ENCODE data around the gene ZNF304. TPM values are rescaled to one million over a fixed set of nuclear protein-coding genes. Genes with fewer than 3 reads are reported as not detected.
A peak's percentile ranks its signal among the peaks of the same experiment; 100 is the strongest.
"Not testable (repeated sequence)": the region's sequence is repeated elsewhere in the genome, so short reads cannot be mapped to it uniquely, and the experiment has no call there.

ZNF304 gene
- total RNA-seq, 4 donors from 2014 or later: 10.7 to 14.1 (median 13.9) TPM

- peak overlapping the region; percentile 44 to 85 (median 77) for H3K4me3 ChIP-seq (replicated peaks in 1 of 3)
- H3K9me3 ChIP-seq: no peaks in the 10 kb centered on the region
- intact Hi-C loops (cut with DNase I): loop anchor here (10.0 kb wide), 1 partner anchor 79 kb away; the partner anchor contains the start of gene ZNF460
- peak; percentile 15 to 30 for DNase-seq
- 0 to 1% methylated on average over 4 to 17 of the region's 18 CpGs for WGBS, 2 donors
- peaks cover 0 to 5% of the 10 kb centered on the region in 2 donors for H3K36me3 ChIP-seq
- TF ChIP-seq POLR2A (IDR thresholded peaks at IDR 0.05): no peak
- TF ChIP-seq, protein P1, sequence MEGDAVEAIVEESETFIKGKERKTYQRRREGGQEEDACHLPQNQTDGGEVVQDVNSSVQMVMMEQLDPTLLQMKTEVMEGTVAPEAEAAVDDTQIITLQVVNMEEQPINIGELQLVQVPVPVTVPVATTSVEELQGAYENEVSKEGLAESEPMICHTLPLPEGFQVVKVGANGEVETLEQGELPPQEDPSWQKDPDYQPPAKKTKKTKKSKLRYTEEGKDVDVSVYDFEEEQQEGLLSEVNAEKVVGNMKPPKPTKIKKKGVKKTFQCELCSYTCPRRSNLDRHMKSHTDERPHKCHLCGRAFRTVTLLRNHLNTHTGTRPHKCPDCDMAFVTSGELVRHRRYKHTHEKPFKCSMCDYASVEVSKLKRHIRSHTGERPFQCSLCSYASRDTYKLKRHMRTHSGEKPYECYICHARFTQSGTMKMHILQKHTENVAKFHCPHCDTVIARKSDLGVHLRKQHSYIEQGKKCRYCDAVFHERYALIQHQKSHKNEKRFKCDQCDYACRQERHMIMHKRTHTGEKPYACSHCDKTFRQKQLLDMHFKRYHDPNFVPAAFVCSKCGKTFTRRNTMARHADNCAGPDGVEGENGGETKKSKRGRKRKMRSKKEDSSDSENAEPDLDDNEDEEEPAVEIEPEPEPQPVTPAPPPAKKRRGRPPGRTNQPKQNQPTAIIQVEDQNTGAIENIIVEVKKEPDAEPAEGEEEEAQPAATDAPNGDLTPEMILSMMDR (IDR thresholded peaks at IDR 0.05): no peak
- H3K27me3 ChIP-seq: no peaks in the 10 kb centered on the region
- H3K27ac ChIP-seq: peak overlapping the region; percentile 71 to 95 (median 90)
- H3K4me1 ChIP-seq: peaks cover 12 to 14% of the 10 kb centered on the region in 2 donors
Measured at GRCh38 chr19:57363688-57364181, 12.7 kb downstream of the ZNF304 start.

DNA sequence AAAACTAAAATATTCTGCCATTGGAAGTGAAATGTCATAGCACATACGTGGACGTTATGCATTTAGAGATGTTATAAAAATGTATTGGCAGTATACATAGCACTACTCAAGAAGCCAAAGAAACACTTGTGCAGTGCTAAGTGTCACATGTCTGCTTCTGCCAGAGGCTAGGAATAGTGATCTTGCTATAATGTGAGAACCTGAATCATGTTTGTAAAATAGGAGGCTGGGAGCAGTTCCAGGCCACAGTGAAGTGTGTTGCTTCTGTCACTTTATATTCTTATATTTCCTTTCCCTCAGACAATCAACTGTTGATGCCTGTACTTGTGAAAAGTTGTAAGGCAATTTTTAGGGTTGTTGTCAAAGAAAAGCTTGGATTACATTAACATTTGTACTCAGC lies 15.7 kb downstream of the ZNF304 start:
- DNase-seq: no peak
- no peak for TF ChIP-seq POLR2A (IDR thresholded peaks at IDR 0.05)
- peaks cover 0 to under 1% of the 10 kb centered on the region in 2 donors for H3K36me3 ChIP-seq
- no peak overlapping the region for H3K27ac ChIP-seq
- intact Hi-C loops (cut with DNase I): loop anchor here (10.0 kb wide), 1 partner anchor 82 kb away; the partner anchor contains the start of gene ZNF460
- no peaks in the 10 kb centered on the region for H3K27me3 ChIP-seq
- H3K4me1 ChIP-seq: peaks cover 12 to 14% of the 10 kb centered on the region in 2 donors
- H3K9me3 ChIP-seq: no peaks in the 10 kb centered on the region
- no peak overlapping the region for H3K4me3 ChIP-seq (replicated peaks in 1 of 3)
- 88 to 98% methylated on average over 2 of the region's 2 CpGs for WGBS, 2 donors

DNA sequence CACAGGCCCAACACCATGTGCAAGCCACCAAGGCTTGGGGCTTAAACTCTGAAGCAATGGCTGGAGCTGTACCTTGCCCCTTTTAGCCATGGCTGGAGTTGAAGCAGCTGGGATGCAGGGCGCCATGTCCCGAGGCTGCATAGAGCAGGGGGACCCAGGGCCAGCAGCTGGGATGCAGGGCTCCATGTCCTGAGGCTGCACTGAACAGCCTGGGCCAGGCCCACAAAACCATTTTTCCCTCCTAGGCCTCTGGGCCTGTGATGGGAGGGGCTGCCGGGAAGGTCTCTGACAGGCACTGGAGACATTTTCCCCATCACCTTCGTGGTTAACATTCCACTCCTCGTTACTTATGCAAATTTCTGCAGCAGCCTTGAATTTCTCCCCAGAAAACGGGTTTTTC lies 23.1 kb downstream of the ZNF304 start:
- intact Hi-C loops (cut with DNase I): no loop called here
- TF ChIP-seq, protein P1 (IDR thresholded peaks at IDR 0.05): no peak
- DNase-seq: no peak
- no peak overlapping the region for H3K4me3 ChIP-seq (replicated peaks in 1 of 3)
- no peaks in the 10 kb centered on the region for H3K9me3 ChIP-seq
- peaks cover 24 to 34% of the 10 kb centered on the region in 2 donors for H3K36me3 ChIP-seq
- no peak overlapping the region for H3K27ac ChIP-seq
- no peaks in the 10 kb centered on the region for H3K4me1 ChIP-seq
- 97% methylated on average over 4 to 6 of the region's 6 CpGs for WGBS, 2 donors
- H3K27me3 ChIP-seq: no peaks in the 10 kb centered on the region

DNA sequence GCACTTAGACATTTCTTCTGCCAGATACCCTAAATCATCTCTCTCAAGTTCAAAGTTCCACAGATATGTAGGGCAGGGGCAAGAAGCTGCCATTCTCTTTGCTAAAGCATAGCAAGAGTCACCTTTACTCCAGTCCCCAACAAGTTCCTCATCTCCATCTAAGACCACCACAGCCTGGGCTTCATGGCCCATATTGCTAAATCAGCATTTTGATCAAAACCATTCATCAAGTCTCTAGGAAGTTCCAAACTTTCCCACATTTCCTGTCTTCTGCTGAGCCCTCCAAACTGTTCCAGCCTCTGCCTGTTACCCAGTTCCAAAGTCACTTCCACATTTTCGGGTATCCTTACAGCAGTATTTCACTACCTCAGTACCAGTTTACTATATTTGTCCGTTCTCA lies 23.6 kb downstream of the ZNF304 start:
- H3K36me3 ChIP-seq: peaks cover 24 to 34% of the 10 kb centered on the region in 2 donors
- H3K9me3 ChIP-seq: not testable (repeated sequence)

GRCh38 chr19:57376151-57376550 lies 25.1 kb downstream of the ZNF304 start:
- Histone ChIP-seq H3K4me1 (no peaks in the 10 kb centered on the region), H3K27me3 (no peaks in the 10 kb centered on the region), H3K9me3 (no peaks in the 10 kb centered on the region), H3K27ac (no peak overlapping the region), H3K36me3 (peaks cover 24 to 34% of the 10 kb centered on the region in 2 donors), H3K4me3 (replicated peaks in 1 of 3) (no peak overlapping the region)
- no peak for DNase-seq
- no peak for TF ChIP-seq POLR2A (IDR thresholded peaks at IDR 0.05)
- TF ChIP-seq, protein P1 (IDR thresholded peaks at IDR 0.05): no peak
- 92 to 96% methylated on average over 6 of the region's 6 CpGs for WGBS, 2 donors
- intact Hi-C loops (cut with DNase I): no loop called here

More for the DNA sequence above, 23.6 kb downstream of the ZNF304 start:
- DNase-seq; H3K4me1 ChIP-seq; intact Hi-C loops (cut with DNase I); H3K27ac ChIP-seq; H3K27me3 ChIP-seq; H3K4me3 ChIP-seq (replicated peaks in 1 of 3): not testable (repeated sequence)
- 97 to 100% methylated on average over 2 of the region's 2 CpGs for WGBS, 2 donors

GRCh38 chr19:57377498-57378146 lies 26.6 kb downstream of the ZNF304 start:
- no peak for TF ChIP-seq POLR2A (IDR thresholded peaks at IDR 0.05)
- TF ChIP-seq, protein P1 (IDR thresholded peaks at IDR 0.05): no peak
- Histone ChIP-seq H3K4me3 (replicated peaks in 1 of 3) (no peak overlapping the region), H3K4me1 (no peaks in the 10 kb centered on the region), H3K9me3 (no peaks in the 10 kb centered on the region), H3K36me3 (peaks cover 18 to 34% of the 10 kb centered on the region in 2 donors), H3K27ac (no peak overlapping the region), H3K27me3 (no peaks in the 10 kb centered on the region)
- intact Hi-C loops (cut with DNase I): no loop called here
- DNase-seq: no peak
- WGBS, 2 donors: 93 to 97% methylated on average over 3 of the region's 3 CpGs
